GM18511 (cell line): ENCODE results near the gene MBOAT7.

Source experiments
- ATAC-seq: cut with Tn5 transposase; IDR thresholded peaks from one replicate; pipeline ENCODE4 v1.9.1; 2021; ENCODE audit warnings: mild to moderate bottlenecking, moderate library complexity; ENCODE audit not compliant: unreplicated experiment

Gene MBOAT7

GRCh38 chr19:54147676-54148075 lies 41.7 kb downstream of the MBOAT7 start:
- ATAC-seq, result no peak

- ATAC-seq, result no peak
These were observed 43.7 kb downstream of the MBOAT7 start for GRCh38 chr19:54145541-54146158.

GRCh38 chr19:54142166-54142780 lies 47.1 kb downstream of the MBOAT7 start:
- no peak for ATAC-seq

GRCh38 chr19:54141356-54141755 lies 48.0 kb downstream of the MBOAT7 start:
- no peak for ATAC-seq

GRCh38 chr19:54138489-54139256 lies 50.7 kb downstream of the MBOAT7 start:
- ATAC-seq, result no peak

- ATAC-seq, result no peak
These were observed 51.5 kb downstream of the MBOAT7 start, which contains the start of gene CNOT3 for GRCh38 chr19:54137699-54138488. Gene CNOT3 (plus strand): TSS chr19:54137762. CDS start chr19:54142979, 5,217 bp downstream.

- ATAC-seq, result peak; percentile 82
These were observed 52.3 kb downstream of the MBOAT7 start for GRCh38 chr19:54136864-54137698.

- ATAC-seq, result no peak
These were observed 53.1 kb downstream of the MBOAT7 start for GRCh38 chr19:54136086-54136863.

GRCh38 chr19:54133957-54134590 lies 55.3 kb downstream of the MBOAT7 start:
- no peak for ATAC-seq

GRCh38 chr19:54133312-54133956 lies 55.9 kb downstream of the MBOAT7 start:
- no peak for ATAC-seq

GRCh38 chr19:54129617-54129996 lies 59.8 kb downstream of the MBOAT7 start:
- ATAC-seq, result no peak

- no peak for ATAC-seq
These were observed 60.4 kb downstream of the MBOAT7 start for GRCh38 chr19:54128796-54129616.

GRCh38 chr19:54128441-54128725 lies 61.0 kb downstream of the MBOAT7 start:
- ATAC-seq, result no peak

- ATAC-seq, result no peak
These were observed 61.5 kb downstream of the MBOAT7 start for GRCh38 chr19:54127688-54128440.

- no peak for ATAC-seq
These were observed 63.7 kb downstream of the MBOAT7 start for GRCh38 chr19:54125713-54126112.

- ATAC-seq, result no peak
These were observed 65.0 kb downstream of the MBOAT7 start for GRCh38 chr19:54124393-54124792.

GRCh38 chr19:54123682-54124081 lies 65.7 kb downstream of the MBOAT7 start:
- no peak for ATAC-seq
